Activated naive CD4-positive, alpha-beta T cell treated with Interleukin-2 at 50 U/mL for 16 hours (primary cell): ENCODE data around the gene UBAC1.

ENCODE experiments used
- DNase-seq: peaks from one replicate; pipeline ENCODE4 v3.0.0-alpha.2; 2020

The UBAC1 gene

GRCh38 chr9:135993409-135993742, 32.2 kb upstream of the UBAC1 start:
- DNase-seq: no peak

DNA sequence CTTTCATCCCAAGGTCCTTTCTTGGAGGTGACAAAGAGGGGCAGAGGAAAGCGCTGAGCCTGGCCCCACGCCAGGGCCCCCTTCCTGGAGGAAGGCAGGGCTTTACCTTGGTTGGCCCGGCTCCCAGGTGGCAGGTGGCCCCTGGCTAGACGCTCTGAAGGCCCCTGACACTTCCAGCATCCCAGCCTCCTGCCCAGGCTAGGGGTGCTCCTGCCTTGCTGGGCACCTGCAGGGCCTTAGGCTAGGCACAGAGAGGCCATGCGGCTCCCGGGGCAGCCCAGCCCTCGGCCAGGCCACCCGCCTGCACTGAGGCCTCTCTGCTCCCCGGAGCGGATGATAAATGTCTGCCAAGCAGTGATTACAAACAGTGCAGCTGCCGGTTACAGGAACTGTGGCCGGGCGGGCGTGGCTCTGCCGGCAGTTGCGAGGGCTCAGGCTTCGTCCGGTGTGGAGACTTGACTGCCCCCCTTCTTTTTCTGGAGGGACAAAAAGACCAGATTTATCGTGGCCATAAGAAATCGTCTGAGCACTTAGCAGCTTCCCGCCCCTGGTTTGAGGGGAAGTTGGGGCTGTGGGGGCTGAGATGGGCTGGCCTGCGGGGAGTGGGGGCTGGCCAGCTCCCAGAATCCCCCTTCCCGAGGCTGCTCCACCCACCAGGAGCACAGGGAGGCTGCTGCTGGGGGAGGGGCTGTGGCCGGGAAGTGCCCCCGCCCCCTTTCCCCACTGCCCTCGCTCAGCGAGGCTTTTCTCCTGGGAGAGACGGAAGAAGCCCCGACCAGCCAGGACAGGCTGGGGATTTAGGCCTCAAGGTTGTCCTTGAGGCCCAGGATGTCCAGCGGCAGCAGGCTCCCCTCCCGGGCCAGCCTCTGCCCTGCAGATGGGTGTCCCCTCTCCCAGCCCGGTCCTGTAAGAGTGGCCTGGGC, 31.6 kb upstream of the UBAC1 start:
- peak; percentile 40 for DNase-seq

- DNase-seq: no peak
Measured at GRCh38 chr9:135991771-135992170, 30.6 kb upstream of the UBAC1 start.

GRCh38 chr9:135990468-135991429, 29.6 kb upstream of the UBAC1 start:
- peak; percentile 22 for DNase-seq

GRCh38 chr9:135989722-135990467, 28.7 kb upstream of the UBAC1 start:
- DNase-seq: peak; percentile 23

DNA sequence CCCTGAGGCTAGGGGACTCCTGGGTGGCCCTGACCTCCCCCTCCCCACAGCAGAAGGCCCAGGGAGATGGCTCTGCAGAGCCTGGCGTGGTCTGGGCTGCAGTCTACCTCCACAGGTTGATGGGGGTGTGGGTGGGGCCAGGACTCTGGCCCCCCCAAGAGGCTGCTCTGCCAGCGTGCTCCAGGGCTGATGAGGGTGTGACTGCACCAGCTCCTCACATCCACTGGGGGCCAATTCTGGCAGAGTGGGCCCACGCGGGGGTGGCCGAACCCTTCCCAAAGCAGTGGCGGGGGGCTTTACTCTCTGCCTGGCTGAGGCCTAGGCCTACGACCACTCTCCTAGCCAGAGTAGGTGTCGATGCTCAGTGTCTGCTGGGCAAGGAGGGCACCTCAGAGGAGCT, 28.0 kb upstream of the UBAC1 start:
- DNase-seq: no peak

- no peak for DNase-seq
Measured at GRCh38 chr9:135988493-135988892, 27.3 kb upstream of the UBAC1 start.

DNA sequence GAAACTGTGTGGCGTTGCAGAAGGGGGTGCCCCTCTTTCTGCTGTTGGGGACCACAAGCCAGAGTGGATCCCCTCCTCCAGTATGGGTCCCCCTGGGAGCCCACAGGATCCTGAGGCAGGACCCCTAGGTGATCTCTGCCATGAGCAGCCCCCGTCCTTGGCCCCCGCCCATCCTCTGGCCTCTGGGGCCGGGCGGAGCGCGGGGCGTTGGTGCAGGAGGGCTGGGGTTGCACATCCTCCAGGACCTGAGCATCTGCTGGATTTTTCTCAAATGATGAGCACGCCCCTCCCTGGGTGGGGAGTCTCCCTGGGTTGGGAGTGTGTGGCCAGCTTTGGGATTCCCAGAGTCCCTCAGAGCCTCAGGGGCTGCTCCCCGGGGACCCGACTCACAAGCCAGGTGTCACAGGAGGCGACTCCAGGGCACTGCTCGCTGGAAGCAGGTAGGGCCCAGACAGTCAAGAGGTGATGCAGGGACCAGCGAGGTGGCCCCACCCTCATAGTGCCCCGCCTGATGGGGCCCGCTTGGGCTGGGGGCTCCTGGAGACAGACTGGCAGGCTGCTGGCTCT, 26.7 kb upstream of the UBAC1 start:
- DNase-seq: no peak

- DNase-seq: no peak
Measured at GRCh38 chr9:135986605-135987004, 25.4 kb upstream of the UBAC1 start.

DNA sequence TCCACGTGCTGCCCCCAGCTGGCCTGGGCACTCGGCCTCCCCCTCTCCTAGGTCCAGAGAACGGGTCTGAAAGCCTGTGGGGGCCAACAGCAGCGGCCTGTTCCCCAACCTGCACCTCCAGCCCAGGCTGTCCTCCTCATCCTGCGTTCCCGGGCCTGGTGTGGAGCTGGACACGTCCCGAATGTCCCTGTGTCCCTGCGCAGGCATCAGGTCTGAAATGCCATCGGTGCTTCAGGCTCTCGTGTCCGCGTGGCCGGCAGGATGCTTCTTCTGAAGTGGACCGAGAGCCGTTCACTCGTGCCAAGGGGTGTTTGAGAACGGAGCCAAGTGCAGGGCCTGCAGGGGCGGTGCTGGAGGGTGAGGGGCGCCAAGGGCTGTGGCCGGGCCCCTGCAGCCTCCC, 24.7 kb upstream of the UBAC1 start:
- DNase-seq: no peak

DNA sequence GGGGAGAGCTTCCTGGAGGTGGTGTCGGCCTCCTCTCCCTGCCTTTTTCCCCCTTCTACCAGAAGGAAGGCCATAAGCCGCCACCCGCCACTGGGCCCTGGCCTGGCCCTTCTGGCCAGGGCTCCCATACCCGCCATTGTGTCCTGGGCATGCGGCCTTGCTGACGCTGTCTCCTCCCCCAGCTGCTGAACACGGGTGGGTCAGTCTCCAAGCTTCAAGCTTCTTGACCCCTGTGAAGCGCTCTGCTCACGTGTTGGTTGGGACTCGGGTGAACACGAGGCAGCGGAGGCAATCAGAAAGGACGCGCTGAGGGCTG, 24.2 kb upstream of the UBAC1 start:
- DNase-seq: no peak

- no peak for DNase-seq
Measured at GRCh38 chr9:135984072-135984710, 23.0 kb upstream of the UBAC1 start.

DNA sequence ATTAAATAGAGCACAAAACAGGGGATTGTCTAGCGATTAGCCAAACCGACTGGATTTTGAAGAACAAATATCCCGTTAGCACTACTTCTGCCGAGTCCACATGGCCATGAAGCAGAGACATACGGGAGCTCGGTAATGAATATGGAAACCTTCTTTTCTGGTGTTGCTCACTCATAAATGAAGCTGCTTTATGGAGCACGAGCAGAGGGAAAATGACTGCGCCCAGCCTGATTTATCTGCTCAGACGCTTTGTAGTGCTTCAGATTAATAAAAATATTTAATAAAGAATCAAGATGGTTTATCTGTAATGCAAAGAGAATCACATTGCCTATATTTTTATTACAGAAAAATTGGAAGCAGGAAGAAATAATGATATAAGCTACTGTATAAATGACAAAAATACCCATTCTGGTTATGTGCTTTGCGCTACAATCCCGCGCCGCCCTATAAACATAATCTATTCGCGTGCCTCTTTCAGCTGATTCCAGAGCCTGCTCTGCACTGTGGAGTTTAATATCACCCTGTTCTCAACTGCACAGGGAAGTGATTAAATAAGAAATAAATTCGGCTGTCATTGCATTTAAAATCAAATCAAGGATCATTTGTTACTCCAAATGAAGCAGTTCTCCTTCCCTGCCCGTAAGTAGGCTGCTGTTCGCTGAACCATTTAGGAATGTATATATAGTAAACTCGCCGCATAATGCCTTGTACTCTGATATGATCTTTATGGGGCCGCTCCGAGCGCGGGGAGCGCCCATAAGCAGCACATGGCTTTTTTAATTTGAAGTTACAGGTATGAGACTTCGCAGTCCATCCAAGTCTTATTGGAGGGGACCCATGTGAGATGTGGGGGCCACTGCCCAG, 22.3 kb upstream of the UBAC1 start:
- no peak for DNase-seq

DNA sequence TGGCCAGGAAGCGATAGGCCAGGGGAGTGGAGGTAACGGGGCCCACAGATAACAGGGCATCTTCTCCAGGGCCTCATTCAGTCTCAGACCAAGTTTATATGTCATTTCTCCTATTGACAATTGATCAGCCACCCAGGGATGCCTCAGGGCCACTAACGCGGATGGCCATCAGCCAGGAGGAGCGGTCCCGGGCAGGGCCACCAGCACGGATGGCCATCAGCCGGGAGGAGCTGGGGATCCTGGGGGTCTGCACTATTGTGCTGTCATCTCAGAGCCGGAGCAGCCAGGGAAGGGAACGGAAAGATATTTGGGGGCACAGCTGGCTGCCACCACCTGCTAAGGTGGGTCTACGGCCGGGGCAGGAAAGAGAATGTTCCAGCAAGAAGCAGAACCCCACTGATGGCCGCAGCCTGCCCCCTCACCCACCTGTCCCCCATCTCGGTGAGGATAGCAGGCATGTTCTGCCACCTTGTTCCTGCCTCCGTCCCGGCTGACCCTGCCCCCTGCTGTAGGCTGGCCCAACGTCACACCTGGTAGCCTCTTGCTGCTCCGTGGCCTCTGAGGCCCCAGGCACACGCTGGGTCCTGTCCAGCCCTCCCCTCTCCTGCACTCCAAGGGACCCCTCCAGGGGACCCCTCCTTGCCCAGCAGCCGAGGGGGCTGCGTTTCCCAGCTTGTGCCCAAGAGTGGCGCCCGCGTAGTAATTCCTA, 21.5 kb upstream of the UBAC1 start:
- no peak for DNase-seq

DNA sequence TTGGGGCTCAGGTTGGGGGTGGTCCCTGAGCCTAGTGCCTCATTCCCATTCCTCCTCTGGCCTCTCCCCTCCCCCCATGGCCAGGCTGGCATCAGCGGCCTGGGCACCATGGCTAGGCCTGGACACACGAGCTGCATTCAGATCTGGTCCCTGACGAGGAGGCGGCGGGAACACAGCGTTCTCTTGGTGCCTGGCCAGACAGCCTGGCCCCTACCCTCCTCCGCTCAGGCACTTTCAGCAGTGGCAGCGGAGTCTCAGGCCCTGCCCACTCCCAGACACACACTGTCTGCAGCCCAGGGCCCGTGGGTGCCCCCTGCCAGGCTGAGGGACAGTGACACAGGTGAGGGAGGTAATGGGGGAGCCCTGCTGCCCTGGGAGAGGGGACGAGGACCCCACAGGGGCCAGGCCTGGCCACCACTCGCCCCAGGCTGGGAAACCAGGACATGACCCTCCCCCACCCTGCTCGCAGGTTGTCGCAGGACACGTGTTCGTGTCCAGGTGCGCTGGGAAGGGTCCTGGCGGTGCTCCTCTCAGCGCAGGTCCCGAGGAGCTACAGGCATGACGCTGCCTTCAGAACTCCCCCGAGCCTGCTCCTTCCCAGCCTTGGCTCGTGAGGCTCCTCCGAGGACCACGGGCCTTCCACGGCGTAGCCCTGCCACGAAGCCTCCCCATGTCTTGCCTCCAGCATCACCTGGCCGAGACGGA, 19.9 kb upstream of the UBAC1 start:
- DNase-seq: no peak

- DNase-seq: no peak
Measured at GRCh38 chr9:135979547-135980166, 18.5 kb upstream of the UBAC1 start.

DNA sequence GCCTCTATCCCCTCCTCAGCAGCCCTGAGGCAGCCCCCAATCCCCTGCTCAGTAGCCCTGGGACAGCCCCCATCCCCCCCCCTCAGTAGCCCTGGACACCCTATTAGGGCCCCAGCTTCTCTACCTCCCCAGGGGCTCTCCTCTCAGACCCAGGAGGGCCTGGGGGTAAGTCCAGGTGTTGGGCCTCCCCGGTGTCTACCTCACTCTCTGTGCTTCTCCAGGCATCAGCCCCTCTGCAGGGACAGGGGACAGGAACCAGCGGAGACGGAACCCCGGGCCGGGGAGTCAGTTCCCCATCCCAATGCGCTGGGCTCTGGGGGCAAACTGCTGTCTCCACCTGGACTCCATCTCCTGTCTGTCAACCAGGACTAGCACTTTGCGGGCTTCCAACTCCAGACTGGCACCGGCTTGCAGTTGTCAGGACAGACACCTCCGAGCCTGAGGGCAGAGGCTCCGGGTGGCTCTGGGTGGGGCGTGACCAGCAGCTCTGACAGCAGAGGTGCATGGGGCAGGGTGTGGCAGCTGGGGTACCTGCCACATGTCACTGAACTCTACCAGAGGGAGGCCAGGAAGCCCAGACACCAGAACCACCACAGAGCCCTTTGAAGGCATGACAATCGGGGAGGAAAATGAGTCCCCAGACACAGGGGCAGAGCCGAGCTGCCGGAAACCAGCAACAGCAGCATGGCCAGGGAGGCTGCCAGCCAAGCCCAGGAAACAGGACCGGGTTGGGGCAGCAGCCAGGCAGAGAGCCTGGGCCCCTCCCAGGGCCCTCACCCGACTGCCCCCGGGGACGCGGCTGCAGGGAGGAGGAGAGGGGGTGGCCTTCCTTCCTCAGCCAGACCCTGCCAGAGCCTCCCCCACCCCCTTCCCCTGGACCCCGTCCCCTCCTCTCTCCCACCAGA, 17.7 kb upstream of the UBAC1 start:
- DNase-seq: peak; percentile 39

- no peak for DNase-seq
Measured at GRCh38 chr9:135976944-135977343, 15.8 kb upstream of the UBAC1 start.
